B cell (primary cell): Measurements from ENCODE around the gene BACE1-AS. TPM values are rescaled to one million over a fixed set of nuclear protein-coding genes. Genes with fewer than 3 reads are reported as not detected.
A peak's percentile ranks its signal among the peaks of the same experiment; 100 is the strongest.

Source experiments
- ATAC-seq: fragments of 200-7000 bp; cut with Tn5 transposase; one replicate; pipeline ENCODE4 v1.10.0; 2021; ENCODE audit warnings: low read depth, mild to moderate bottlenecking, moderate number of reproducible peaks, moderate library complexity
- CTCF ChIA-PET: fragments of 350-600 bp; sonication (Branson Sonifier 250); formaldehyde crosslinking; loops from one replicate; lab custom pipeline; 2021; ENCODE audit warnings: antibody characterized with exemption, inconsistent platforms; lab: Charles Lee
- POLR2A ChIA-PET: fragments of 350-600 bp; sonication (Branson Sonifier 250); formaldehyde crosslinking; loops from one replicate; lab custom pipeline; 2021; ENCODE audit warnings: antibody characterized with exemption; lab: Charles Lee
- DNase-seq: peaks from one replicate; pipeline ENCODE4 v3.0.0; 2013
- H2AFZ ChIP-seq: 2 replicates; pipeline ENCODE4 v1.6.1; 2012; ENCODE audit warnings: mild to moderate bottlenecking, low read depth, low read length; ENCODE audit not compliant: insufficient read depth, poor library complexity, severe bottlenecking
- H3K27ac ChIP-seq, 2 donors: 1 replicate in 1 of 2; 2 replicates in 1 of 2; pipeline ENCODE4 v1.5.1; 2012 to 2013; ENCODE audit warnings: low read length in 2 of 2, mild to moderate bottlenecking in 2 of 2, moderate library complexity in 1 of 2
- H3K27me3 ChIP-seq, 4 experiments: fragments of 200-600 bp in 1 of 4; sonication (generic) in 1 of 4; replicated peaks in 1 of 4; 1 replicate in 2 of 4; 2 replicates in 2 of 4; pipeline versions ENCODE4 v1.6.1 to v1.7.0; 2013 to 2016; ENCODE audit warnings: low read length in 3 of 4, mild to moderate bottlenecking in 2 of 4, mixed read lengths in 1 of 4, moderate library complexity in 1 of 4; ENCODE audit not compliant: insufficient read depth in 4 of 4, control insufficient read depth in 3 of 4; ENCODE audit errors: control extremely low read depth in 1 of 4
- H3K36me3 ChIP-seq, 2 experiments: replicated peaks in 1 of 2; 1 replicate in 1 of 2; 2 replicates in 1 of 2; pipeline versions ENCODE4 v1.6.1 to v1.7.1; 2013; ENCODE audit warnings: low read length in 1 of 2; ENCODE audit not compliant: insufficient read depth in 2 of 2, control insufficient read depth in 1 of 2; ENCODE audit errors: control extremely low read depth in 1 of 2, extremely low read depth in 1 of 2
- H3K4me1 ChIP-seq, 2 donors: fragments of 200-600 bp in 1 of 2; sonication (generic) in 1 of 2; 1 replicate in 1 of 2; 2 replicates in 1 of 2; pipeline versions ENCODE4 v1.5.1 to v1.6.1; 2013 to 2017; ENCODE audit warnings: low read length in 2 of 2; ENCODE audit not compliant: control insufficient read depth in 2 of 2, insufficient read depth in 2 of 2
- H3K4me2 ChIP-seq: replicated peaks from 2 replicates; pipeline ENCODE3; 2012; ENCODE audit warnings: mild to moderate bottlenecking, low read depth, low read length; ENCODE audit not compliant: poor library complexity, severe bottlenecking
- H3K4me3 ChIP-seq, 5 experiments: fragments of 200-600 bp in 1 of 5; sonication (generic) in 1 of 5; 1 replicate in 3 of 5; 2 replicates in 2 of 5; pipeline versions ENCODE4 v1.5.1 to v1.7.0; 2011 to 2016; ENCODE audit warnings: low read length in 4 of 5, mild to moderate bottlenecking in 4 of 5, low read depth in 2 of 5, control low read depth in 1 of 5, moderate library complexity in 1 of 5; ENCODE audit not compliant: insufficient read depth in 1 of 5; ENCODE audit errors: control extremely low read depth in 1 of 5, extremely low read depth in 1 of 5
- H3K79me2 ChIP-seq: fragments of 200-600 bp; sonication (generic); one replicate; pipeline ENCODE4 v1.6.0; 2016; ENCODE audit warnings: low read length; ENCODE audit not compliant: control insufficient read depth, insufficient read depth
- H3K9ac ChIP-seq: fragments of 200-600 bp; sonication (generic); 2 replicates; pipeline ENCODE4 v1.6.1; 2017; ENCODE audit warnings: mild to moderate bottlenecking, low read length, moderate library complexity
- H3K9me3 ChIP-seq, 3 donors: one replicate each; pipeline versions ENCODE4 v1.6.1 to v1.7.1; 2013; ENCODE audit warnings: low read length in 2 of 3; ENCODE audit not compliant: control insufficient read depth in 2 of 3, insufficient read depth in 1 of 3; ENCODE audit errors: control extremely low read depth in 1 of 3
- H4K20me1 ChIP-seq: 2 replicates; pipeline ENCODE4 v1.6.0; 2012; ENCODE audit warnings: mild to moderate bottlenecking, low read length; ENCODE audit not compliant: insufficient read depth, control insufficient read depth, poor library complexity, severe bottlenecking
- H3K27ac Mint-ChIP-seq: one replicate; pipeline ENCODE4 v1.8.0; 2021; ENCODE audit warnings: mixed read lengths
- H3K27me3 Mint-ChIP-seq: one replicate; pipeline ENCODE4 v1.8.0; 2021; ENCODE audit warnings: mixed read lengths
- H3K4me1 Mint-ChIP-seq: one replicate; pipeline ENCODE4 v1.8.0; 2021; ENCODE audit warnings: mixed read lengths
- H3K4me3 Mint-ChIP-seq: one replicate; pipeline ENCODE4 v1.8.0; 2021; ENCODE audit warnings: mixed read lengths
- H3K9me3 Mint-ChIP-seq: one replicate; pipeline ENCODE4 v1.8.0; 2022; ENCODE audit warnings: mixed read lengths; ENCODE audit not compliant: insufficient read depth
- EZH2 ChIP-seq: IDR thresholded peaks from 2 replicates; pipeline ENCODE4 v1.6.1; 2012; ENCODE audit warnings: borderline replicate concordance, low read depth, mild to moderate bottlenecking, moderate library complexity, low read length; ENCODE audit not compliant: insufficient read depth, poor library complexity, severe bottlenecking
- WGBS: methylation state at CpG from one replicate; pipeline ENCODE4 v1.1.5; 2013; ENCODE audit warnings: missing lambda C conversion rate; ENCODE audit not compliant: insufficient coverage; 5-methylcytosine and 5-hydroxymethylcytosine counted together
- intact Hi-C: fragments of 100-400 bp; cut with micrococcal nuclease; formaldehyde crosslinking; loops from one replicate; pipeline ENCODE4 v1.10.0; 2022
- polyA plus RNA-seq: library from polyadenylated mRNA; depleted of rRNA; stranded (reverse); fragments of >200 nt; gene quantifications from 2 replicates; pipeline ENCODE4 v1.2.3, GENCODE V29; 2012
- total RNA-seq, 2 donors: library from RNA; stranded (reverse); fragments of 120-200 nt in 1 of 2; gene quantifications; 1 replicate in 1 of 2; 2 replicates in 1 of 2; pipeline versions ENCODE4 v1.2.3 to v1.2.4, GENCODE V29; 2013 to 2022
- TF ChIP-seq, protein P1 (sequence below): fragments of 200-600 bp; IDR thresholded peaks from one replicate; pipeline ENCODE4 v1.8.0; 2022; ENCODE audit warnings: antibody characterized with exemption, mild to moderate bottlenecking

Gene BACE1-AS
- total and polyA plus RNA-seq, 2 donors (not counting 1 experiment from before 2014, with no cell fraction given), result 3.5 to 11.2 TPM

DNA sequence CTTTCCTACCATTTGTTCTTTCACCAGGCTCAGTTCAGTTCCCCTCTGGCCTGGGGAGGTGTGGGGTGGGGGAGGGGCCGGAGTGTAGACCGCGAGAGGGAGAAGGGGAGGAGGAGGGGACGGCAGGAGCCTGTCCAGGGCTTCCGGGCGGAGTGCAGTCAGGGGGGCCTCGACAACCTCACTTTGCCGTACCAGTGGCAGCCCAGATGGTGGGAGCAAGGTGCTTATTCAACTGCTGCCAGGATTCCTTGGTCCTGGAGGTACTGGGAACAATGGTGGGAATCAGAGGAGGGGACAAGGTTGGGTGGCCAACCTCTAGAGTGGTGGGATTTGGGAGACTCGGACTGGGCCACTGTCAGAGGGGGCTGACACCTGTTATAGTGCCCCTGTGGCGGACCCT is 23.7 kb downstream of the BACE1-AS start:
- H4K20me1 ChIP-seq, result no peaks in the 10 kb centered on the region
- Mint-ChIP-seq H3K4me1 (peaks cover 12% of the 10 kb centered on the region), H3K4me3 (peak overlapping the region; percentile 75), H3K27ac (no peak overlapping the region), H3K9me3 (no peaks in the 10 kb centered on the region), H3K27me3 (peaks cover 47% of the 10 kb centered on the region)
- H3K4me3 ChIP-seq, result no peak overlapping the region
- WGBS, result 10% methylated on average over 10 of the region's 10 CpGs
- H2AFZ ChIP-seq, result peak overlapping the region; percentile 66
- no peaks in the 10 kb centered on the region for H3K36me3 ChIP-seq
- peak overlapping the region; percentile 91 for H3K4me2 ChIP-seq
- DNase-seq (peak; percentile 31), ATAC-seq (no peak)
- H3K4me1 ChIP-seq, result peaks cover 16 to 19% of the 10 kb centered on the region in 2 donors
- H3K9me3 ChIP-seq, result peaks cover 0 to 7% (median 0%) of the 10 kb centered on the region in 3 donors
- ChIA-PET CTCF (interaction anchor here (1.6 kb wide), 1 partner anchor 13 kb away, joined by 5 read pairs; the partner anchor contains the start of gene CEP164), POLR2A (no interaction called here)
- intact Hi-C loops, result no loop called here
- no peaks in the 10 kb centered on the region for H3K79me2 ChIP-seq
- TF ChIP-seq, protein P1, sequence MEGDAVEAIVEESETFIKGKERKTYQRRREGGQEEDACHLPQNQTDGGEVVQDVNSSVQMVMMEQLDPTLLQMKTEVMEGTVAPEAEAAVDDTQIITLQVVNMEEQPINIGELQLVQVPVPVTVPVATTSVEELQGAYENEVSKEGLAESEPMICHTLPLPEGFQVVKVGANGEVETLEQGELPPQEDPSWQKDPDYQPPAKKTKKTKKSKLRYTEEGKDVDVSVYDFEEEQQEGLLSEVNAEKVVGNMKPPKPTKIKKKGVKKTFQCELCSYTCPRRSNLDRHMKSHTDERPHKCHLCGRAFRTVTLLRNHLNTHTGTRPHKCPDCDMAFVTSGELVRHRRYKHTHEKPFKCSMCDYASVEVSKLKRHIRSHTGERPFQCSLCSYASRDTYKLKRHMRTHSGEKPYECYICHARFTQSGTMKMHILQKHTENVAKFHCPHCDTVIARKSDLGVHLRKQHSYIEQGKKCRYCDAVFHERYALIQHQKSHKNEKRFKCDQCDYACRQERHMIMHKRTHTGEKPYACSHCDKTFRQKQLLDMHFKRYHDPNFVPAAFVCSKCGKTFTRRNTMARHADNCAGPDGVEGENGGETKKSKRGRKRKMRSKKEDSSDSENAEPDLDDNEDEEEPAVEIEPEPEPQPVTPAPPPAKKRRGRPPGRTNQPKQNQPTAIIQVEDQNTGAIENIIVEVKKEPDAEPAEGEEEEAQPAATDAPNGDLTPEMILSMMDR, result no peak
- TF ChIP-seq EZH2, result no peak
- H3K27ac ChIP-seq, result no peak overlapping the region
- H3K27me3 ChIP-seq, result peaks cover 0 to 32% (median 20%) of the 10 kb centered on the region in 4 experiments
- peak overlapping the region; percentile 51 for H3K9ac ChIP-seq

DNA sequence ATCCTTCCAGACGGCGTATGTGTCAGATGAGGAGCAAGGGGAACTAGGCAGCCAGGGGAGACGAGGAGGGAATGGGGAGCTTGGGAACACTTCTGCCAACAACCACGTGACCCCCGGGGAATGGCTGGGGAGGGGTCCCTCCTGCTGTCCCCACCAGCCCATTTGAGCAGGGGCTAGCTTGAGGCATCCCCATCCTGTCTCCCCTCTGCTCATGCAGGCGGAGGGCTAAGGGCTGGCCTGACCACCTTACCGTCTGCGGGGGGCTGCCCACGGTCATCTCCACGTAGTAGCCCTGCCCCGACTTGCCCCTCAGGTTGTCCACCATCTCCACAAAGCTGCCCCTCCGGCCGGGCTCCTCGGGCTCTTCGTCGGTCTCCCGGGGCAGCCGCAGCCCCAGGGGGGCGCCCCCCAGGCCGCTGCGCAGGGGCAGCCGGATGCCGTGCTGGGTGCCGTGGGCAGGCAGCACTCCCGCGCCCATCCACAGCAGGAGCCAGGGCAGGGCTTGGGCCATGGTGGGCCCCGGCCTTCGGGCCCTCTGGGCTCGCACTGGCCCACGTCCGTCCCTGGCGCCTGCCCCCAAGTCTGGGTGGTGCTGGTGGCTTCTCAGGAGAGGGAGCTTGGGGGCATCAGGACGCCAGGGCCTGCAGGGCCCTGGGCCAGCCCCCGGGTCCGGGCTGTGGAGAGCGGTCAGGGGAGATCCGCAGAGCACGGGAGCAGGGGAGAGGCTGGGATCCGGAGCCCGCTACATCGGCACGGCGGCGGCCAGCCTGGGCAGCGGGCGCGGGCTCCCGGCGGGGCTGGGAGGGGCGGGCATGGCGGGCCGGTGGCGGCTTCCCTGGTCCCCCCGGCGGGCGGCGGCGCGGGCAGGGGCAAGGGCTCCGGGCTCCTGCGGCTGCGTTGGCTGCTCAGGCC is 24.4 kb downstream of the BACE1-AS start:
- Histone ChIP-seq H4K20me1 (no peaks in the 10 kb centered on the region), H3K4me3 (peak overlapping the region in 4 of 5 experiments; percentile 35 to 54 (median 52)), H3K27ac (no peak overlapping the region), H3K27me3 (peaks cover 0 to 32% (median 20%) of the 10 kb centered on the region in 4 experiments), H3K36me3 (no peaks in the 10 kb centered on the region), H3K4me1 (peaks cover 16 to 19% of the 10 kb centered on the region in 2 donors), H3K9ac (peak overlapping the region; percentile 51), H3K79me2 (no peaks in the 10 kb centered on the region), H2AFZ (peak overlapping the region; percentile 66), H3K4me2 (peak overlapping the region; percentile 91), H3K9me3 (peaks cover 0 to 7% (median 0%) of the 10 kb centered on the region in 3 donors)
- 2% methylated on average over 61 of the region's 62 CpGs for WGBS
- ATAC-seq (peak; percentile 62), DNase-seq (peak; percentile 39)
- Mint-ChIP-seq H3K4me3 (peak overlapping the region; percentile 83), H3K27ac (no peak overlapping the region), H3K9me3 (no peaks in the 10 kb centered on the region), H3K27me3 (peaks cover 47% of the 10 kb centered on the region), H3K4me1 (peaks cover 12% of the 10 kb centered on the region)
- no peak for TF ChIP-seq EZH2
- TF ChIP-seq, protein P1, result no peak
- POLR2A ChIA-PET, result no interaction called here
- intact Hi-C loops, result no loop called here
- CTCF ChIA-PET, result interaction anchor here (1.6 kb wide), 1 partner anchor 13 kb away, joined by 5 read pairs; the partner anchor contains the start of gene CEP164
